AG09309 (cell line): ENCODE data around the gene ALAS1.
A peak's percentile ranks its signal among the peaks of the same experiment; 100 is the strongest.
"Not testable (repeated sequence)": the region's sequence is repeated elsewhere in the genome, so short reads cannot be mapped to it uniquely, and the experiment has no call there.

Experiments used
- DNase-seq: peaks from one replicate; pipeline ENCODE4 v3.0.0-alpha.2; 2010; ENCODE audit warnings: low read depth
- H3K4me3 ChIP-seq: 2 replicates; pipeline ENCODE4 v1.5.1; 2011; ENCODE audit warnings: mild to moderate bottlenecking, low read depth, low read length, moderate library complexity; ENCODE audit not compliant: control insufficient read depth
- TF ChIP-seq, protein P1 (sequence below): IDR thresholded peaks from 2 replicates; pipeline ENCODE4 v1.5.1; 2011; ENCODE audit warnings: mild to moderate bottlenecking, low read depth, low read length, inconsistent platforms; ENCODE audit not compliant: insufficient read depth, control insufficient read depth; ENCODE audit errors: missing control alignments

ALAS1 gene

GRCh38 chr3:52154135-52155094 is 43.5 kb upstream of the ALAS1 start, which contains the start of gene POC1A:
Gene POC1A (minus strand): TSS chr3:52154423. CDS start chr3:52154372, 51 bp downstream.
- DNase-seq, result peak; percentile 93
- H3K4me3 ChIP-seq, result peak within 1 kb of the TSS; percentile 95
- TF ChIP-seq, protein P1, sequence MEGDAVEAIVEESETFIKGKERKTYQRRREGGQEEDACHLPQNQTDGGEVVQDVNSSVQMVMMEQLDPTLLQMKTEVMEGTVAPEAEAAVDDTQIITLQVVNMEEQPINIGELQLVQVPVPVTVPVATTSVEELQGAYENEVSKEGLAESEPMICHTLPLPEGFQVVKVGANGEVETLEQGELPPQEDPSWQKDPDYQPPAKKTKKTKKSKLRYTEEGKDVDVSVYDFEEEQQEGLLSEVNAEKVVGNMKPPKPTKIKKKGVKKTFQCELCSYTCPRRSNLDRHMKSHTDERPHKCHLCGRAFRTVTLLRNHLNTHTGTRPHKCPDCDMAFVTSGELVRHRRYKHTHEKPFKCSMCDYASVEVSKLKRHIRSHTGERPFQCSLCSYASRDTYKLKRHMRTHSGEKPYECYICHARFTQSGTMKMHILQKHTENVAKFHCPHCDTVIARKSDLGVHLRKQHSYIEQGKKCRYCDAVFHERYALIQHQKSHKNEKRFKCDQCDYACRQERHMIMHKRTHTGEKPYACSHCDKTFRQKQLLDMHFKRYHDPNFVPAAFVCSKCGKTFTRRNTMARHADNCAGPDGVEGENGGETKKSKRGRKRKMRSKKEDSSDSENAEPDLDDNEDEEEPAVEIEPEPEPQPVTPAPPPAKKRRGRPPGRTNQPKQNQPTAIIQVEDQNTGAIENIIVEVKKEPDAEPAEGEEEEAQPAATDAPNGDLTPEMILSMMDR, result no peak

DNA sequence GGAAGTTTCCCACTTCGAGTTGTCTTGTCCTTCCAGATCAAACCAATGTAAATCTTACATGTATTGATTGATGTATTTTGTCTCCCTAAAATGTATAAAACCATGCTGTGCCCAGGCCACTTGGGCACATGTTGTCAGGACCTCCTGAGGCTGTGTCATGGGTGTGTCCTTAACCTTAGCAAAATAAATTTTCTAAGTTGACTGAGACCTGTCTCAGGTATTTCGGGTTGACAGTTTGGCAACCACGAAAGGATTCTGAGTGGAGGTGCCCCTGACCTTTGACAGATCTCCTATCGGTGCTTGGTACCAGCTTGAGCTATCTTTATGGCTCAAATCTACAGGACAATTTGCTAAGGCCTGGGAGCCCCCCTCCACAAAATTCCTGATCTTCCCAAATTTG is 42.0 kb upstream of the ALAS1 start:
- TF ChIP-seq, protein P1, result no peak
- DNase-seq, result no peak
- H3K4me3 ChIP-seq, result no peak overlapping the region

GRCh38 chr3:52159503-52159902 is 38.5 kb upstream of the ALAS1 start:
- H3K4me3 ChIP-seq, result no peak overlapping the region
- TF ChIP-seq, protein P1, result no peak
- DNase-seq, result no peak

DNA sequence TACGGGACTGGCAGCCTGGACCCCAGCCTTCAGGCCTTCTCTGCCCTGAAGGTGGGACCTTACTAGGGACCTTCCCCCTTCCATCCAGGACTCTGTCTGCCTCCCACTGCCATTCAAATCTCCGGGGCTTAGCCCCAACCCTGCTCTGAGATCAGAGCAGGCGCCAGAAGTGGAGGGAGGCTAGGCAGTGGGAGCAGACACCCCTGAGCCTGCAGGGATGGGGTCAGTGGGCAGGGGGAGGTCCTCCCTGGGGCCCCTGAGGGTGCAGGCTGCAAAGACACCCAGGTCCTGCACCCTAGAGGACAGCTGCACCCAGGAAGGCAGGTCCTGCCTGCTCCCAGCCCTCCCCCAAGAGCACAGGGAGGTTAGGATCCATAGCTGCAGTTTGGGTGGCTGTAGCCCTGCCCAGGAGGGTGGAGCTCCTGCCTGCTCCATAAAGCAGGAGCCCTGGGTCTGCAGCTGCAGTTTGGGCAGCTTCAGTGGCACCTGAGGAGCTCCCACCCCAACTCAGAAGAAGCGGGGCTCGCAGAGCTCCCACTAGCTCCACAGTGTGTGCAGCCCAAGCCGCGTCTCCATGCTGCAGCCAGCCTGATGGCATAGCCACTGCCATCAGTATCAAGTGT is 35.6 kb upstream of the ALAS1 start:
- DNase-seq, result no peak
- H3K4me3 ChIP-seq, result no peak overlapping the region
- TF ChIP-seq, protein P1, result no peak

- no peak overlapping the region for H3K4me3 ChIP-seq
- TF ChIP-seq, protein P1, result no peak
- no peak for DNase-seq
Measured at GRCh38 chr3:52167240-52167639, 30.7 kb upstream of the ALAS1 start.

GRCh38 chr3:52170217-52170616 is 27.7 kb upstream of the ALAS1 start:
- H3K4me3 ChIP-seq, DNase-seq: not testable (repeated sequence)

GRCh38 chr3:52171514-52172261 is 26.3 kb upstream of the ALAS1 start:
- DNase-seq, result peak; percentile 59
- TF ChIP-seq, protein P1, result peak; percentile 33
- no peak overlapping the region for H3K4me3 ChIP-seq
